Measurements from ENCODE around the gene CDC14A.

Gene CDC14A

DNA sequence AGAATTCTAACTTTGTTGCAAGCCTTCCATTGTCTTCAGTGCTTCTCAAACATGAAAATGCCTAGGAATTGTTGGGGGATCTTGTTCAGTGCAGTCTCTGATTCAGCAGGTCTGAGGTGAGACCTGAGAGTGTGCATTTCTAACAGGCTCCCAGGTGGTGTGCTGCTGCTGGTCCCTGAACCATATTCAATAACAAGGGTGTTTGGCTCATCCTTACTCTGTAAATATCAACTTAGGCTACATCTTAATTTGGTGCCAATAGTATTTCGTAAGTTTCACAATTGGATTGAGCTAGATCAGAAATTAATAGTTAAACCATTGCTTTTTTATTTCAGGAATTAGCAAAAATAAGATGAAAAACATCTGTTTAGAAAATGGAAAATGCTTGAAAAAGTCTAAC is 126.5 kb downstream of the CDC14A start:
- Mint-ChIP-seq H3K27ac (no peak overlapping the region), H3K4me3 (no peak overlapping the region), H3K27me3 (ENCODE audit: low read depth) (no peaks in the 10 kb centered on the region), H3K9me3 (no peaks in the 10 kb centered on the region), H3K36me3 (ENCODE audit: low read depth) (peaks cover 46% of the 10 kb centered on the region), H3K4me1 (ENCODE audit: low read depth) (peaks cover 8% of the 10 kb centered on the region)

DNA sequence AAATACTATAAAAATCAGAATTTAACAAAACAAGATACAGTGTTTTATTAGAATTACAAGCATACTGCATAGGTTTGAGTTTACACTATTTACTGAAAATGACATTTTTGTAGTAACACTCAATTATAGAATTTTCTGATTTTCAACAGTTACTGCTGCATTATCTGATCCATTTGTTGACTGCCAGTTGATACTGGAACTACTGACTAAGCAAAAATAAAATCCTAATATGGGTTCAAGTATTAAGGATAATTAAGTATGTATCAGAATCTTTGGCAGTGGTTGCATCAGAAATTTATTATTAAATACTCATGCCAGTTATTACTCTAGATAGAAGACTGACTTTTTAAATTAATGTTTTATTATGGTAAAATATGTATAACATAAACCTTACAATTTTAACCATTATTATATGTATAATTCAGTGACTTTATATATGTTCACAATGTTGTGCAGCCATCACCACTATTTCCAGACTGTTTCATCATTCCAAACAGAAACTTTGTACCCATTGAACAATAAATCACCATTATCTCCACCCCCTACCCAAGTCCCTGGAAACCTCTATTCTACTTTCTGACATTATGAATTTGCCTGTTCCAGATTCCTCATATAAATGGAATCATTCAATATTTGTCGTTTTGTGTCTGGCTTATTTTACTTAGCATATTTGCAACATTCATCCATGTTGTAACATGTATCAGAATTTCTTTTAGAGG is 127.5 kb downstream of the CDC14A start:
- no peaks in the 10 kb centered on the region for H3K27me3 Mint-ChIP-seq (ENCODE audit: low read depth)
- H3K4me1 Mint-ChIP-seq (ENCODE audit: low read depth): peaks cover 6% of the 10 kb centered on the region
- no peaks in the 10 kb centered on the region for H3K9me3 Mint-ChIP-seq
- no peak overlapping the region for H3K27ac Mint-ChIP-seq
- H3K4me3 Mint-ChIP-seq: no peak overlapping the region
- peaks cover 47% of the 10 kb centered on the region for H3K36me3 Mint-ChIP-seq (ENCODE audit: low read depth)

DNA sequence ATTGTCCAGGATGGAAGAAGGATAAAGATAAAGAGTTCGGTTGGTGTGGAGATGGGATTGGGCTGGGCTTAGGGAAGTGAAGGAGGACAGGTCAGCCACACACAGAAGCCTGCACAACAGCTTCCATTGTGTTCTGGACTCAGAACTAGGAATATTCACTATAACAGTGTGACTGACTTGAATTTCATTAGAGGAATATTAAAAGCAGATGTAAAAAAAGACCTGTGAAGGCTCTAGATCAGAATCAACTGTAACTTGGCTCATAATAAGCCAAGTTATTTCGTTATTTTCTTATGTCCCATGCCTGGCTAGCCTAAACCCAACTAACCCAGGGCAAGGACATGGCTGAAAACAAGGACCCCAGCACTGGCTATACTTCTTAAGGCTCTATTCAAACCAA is 129.0 kb downstream of the CDC14A start:
- Mint-ChIP-seq H3K36me3 (ENCODE audit: low read depth) (peaks cover 44% of the 10 kb centered on the region), H3K27me3 (ENCODE audit: low read depth) (no peaks in the 10 kb centered on the region), H3K4me3 (no peak overlapping the region), H3K9me3 (no peaks in the 10 kb centered on the region), H3K4me1 (ENCODE audit: low read depth) (peaks cover 4% of the 10 kb centered on the region), H3K27ac (no peak overlapping the region)

DNA sequence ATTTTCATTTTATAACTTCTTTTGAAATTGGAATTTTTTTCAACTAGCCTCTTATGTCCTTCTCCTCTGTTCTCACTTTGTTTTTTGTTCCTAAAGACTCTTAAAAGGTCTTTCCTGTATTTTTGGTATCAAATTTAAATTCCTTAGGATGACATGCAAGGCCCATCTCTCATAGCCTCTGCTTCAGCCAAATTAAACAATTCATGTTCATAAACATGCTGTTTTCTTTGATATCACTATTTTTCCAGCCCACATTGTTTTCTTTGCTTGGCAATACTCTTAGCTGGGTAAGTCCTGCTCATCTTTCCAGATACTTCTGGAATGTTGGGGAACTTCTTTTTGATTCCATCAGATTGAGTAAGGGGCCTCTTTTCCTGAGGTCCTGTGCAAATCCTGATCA is 129.9 kb downstream of the CDC14A start:
- Mint-ChIP-seq H3K4me1 (ENCODE audit: low read depth) (peaks cover 4% of the 10 kb centered on the region), H3K36me3 (ENCODE audit: low read depth) (peaks cover 46% of the 10 kb centered on the region), H3K9me3 (no peaks in the 10 kb centered on the region), H3K27me3 (ENCODE audit: low read depth) (no peaks in the 10 kb centered on the region), H3K4me3 (no peak overlapping the region), H3K27ac (no peak overlapping the region)

DNA sequence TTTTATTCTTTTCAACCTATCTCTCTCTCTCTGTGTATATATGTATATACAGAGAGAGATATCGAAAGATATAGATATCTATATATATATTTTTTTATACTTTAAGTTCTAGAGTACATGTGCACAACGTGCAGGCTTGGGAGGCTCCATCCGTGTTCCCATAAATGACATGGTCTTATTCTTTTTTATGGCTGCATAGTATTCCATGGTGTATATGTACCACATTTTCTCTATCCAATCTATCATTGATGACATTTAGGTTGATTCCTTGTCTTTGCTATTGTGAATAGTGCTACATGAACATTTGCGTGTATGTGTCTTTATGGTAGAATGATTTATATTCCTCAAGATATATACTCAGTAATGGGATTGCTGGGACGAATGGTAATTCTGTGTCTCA is 130.4 kb downstream of the CDC14A start:
- Mint-ChIP-seq H3K4me3 (no peak overlapping the region), H3K9me3 (no peaks in the 10 kb centered on the region), H3K4me1 (ENCODE audit: low read depth) (peaks cover 3% of the 10 kb centered on the region), H3K36me3 (ENCODE audit: low read depth) (peaks cover 45% of the 10 kb centered on the region), H3K27me3 (ENCODE audit: low read depth) (no peaks in the 10 kb centered on the region), H3K27ac (no peak overlapping the region)

DNA sequence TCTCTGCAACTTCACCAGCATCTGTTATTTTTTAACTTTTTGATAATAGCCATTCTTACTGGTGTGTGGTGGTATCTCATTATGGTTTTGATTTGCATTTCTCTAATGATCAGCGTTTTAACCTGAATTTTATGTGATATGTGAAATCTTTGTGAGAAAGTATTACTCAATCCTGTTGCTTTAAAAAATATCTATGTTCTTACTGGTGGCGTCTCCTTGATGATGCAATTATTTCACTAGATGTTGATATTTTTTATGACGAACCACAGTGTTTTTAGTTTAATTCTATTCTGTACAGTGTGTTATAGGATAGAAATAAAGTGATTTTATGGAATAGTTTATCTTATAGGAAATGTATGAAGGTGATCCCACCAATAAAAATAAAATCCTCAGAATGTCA is 130.9 kb downstream of the CDC14A start:
- H3K27me3 Mint-ChIP-seq (ENCODE audit: low read depth): no peaks in the 10 kb centered on the region
- H3K36me3 Mint-ChIP-seq (ENCODE audit: low read depth): peaks cover 46% of the 10 kb centered on the region
- peaks cover 3% of the 10 kb centered on the region for H3K4me1 Mint-ChIP-seq (ENCODE audit: low read depth)
- H3K9me3 Mint-ChIP-seq: no peaks in the 10 kb centered on the region
- H3K4me3 Mint-ChIP-seq: no peak overlapping the region
- no peak overlapping the region for H3K27ac Mint-ChIP-seq

DNA sequence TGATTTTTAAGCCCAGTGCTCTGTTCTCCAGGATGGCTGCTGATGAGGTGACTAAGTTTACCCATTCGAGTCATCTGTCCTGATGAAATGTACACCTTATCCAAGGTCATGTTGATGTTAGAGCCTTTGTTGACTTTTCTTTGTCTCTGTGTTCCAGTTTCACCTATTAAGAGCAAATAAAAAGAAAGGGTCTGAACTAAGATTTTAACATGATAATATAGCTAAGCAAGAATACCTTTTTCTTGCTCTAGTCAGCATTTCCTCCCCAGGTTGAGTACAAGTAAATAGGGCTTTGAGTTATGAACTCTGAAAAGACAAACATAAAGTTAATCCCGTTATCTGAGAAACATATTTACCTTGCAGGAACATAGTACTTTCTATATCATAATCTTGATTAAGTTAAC is 133.6 kb downstream of the CDC14A start:
- Mint-ChIP-seq H3K27me3 (ENCODE audit: low read depth) (no peaks in the 10 kb centered on the region), H3K27ac (no peak overlapping the region), H3K4me3 (no peak overlapping the region), H3K36me3 (ENCODE audit: low read depth) (peaks cover 37% of the 10 kb centered on the region), H3K4me1 (ENCODE audit: low read depth) (no peaks in the 10 kb centered on the region), H3K9me3 (no peaks in the 10 kb centered on the region)

DNA sequence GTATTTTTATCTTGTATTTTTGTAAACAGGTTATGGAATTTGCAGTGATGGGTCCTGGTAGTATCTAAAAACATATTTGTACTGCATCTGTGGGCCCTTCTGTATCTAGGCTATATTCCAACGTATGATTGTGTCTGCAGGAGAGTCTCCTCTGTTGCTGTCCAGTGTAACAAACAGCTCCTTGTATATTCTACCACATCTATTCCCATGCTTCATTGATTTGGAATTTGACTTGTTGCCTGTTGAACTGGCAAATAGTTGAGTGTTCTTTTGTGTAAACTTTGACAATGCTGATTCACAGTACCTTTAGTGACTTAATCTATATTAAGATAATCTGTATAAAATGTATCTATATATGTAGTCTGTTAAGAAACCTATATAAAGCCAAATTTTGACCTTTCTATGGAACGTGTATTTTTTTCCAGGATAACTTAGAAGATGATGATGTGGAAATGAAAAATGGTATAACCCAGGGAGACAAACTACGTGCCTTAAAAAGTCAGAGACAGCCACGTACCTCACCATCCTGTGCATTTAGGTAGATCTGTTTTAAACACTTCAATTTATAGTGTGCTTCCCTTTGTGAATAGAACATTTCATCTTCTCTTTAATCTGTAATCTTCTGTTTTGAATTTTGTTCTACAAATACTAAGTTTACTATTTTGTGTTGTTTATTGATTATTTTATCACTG is 142.2 kb downstream of the CDC14A start:
- H3K4me1 Mint-ChIP-seq (ENCODE audit: low read depth): no peaks in the 10 kb centered on the region
- no peaks in the 10 kb centered on the region for H3K27me3 Mint-ChIP-seq (ENCODE audit: low read depth)
- H3K4me3 Mint-ChIP-seq: no peak overlapping the region
- no peak overlapping the region for H3K27ac Mint-ChIP-seq
- H3K36me3 Mint-ChIP-seq (ENCODE audit: low read depth): peaks cover 44% of the 10 kb centered on the region
- H3K9me3 Mint-ChIP-seq: no peaks in the 10 kb centered on the region

DNA sequence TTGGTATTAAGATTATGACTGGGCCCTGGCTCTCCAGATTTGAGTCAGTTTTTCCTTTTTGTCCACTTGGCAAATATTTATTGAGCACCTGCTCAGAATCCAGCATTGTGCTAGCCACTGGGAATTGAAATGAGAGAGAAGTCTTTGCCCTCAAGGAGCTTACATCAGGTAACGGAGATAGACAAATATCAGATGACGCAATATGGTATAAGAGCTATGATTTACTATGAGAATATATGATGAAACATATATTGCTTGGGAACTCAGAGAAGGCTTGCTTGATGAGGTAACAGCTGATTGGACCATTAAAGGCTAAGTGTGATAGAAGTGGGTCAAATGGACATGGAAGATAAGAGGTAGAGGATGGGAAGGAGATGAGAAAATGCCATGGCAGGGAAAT is 144.6 kb downstream of the CDC14A start:
- H3K4me3 Mint-ChIP-seq: no peak overlapping the region
- no peaks in the 10 kb centered on the region for H3K4me1 Mint-ChIP-seq (ENCODE audit: low read depth)
- H3K27ac Mint-ChIP-seq: no peak overlapping the region
- H3K27me3 Mint-ChIP-seq (ENCODE audit: low read depth): no peaks in the 10 kb centered on the region
- no peaks in the 10 kb centered on the region for H3K9me3 Mint-ChIP-seq
- peaks cover 58% of the 10 kb centered on the region for H3K36me3 Mint-ChIP-seq (ENCODE audit: low read depth)

DNA sequence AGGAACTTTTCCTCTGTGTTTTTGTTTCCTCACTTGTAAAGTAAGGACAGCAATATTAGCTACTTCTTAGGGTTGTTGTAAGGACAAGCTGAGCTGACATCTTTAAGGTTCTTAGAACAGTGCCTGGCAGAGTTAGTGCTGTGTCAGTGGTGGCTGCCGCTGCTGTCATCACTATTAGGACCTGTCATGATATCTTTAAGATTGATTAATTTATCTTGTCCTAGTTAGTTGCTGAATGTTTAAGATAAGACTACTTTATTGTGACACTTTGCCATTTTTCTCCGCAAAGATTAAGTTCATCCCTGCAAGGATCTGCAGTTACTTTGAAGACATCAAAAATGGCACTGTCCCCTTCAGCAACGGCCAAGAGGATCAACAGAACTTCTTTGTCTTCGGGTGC is 145.5 kb downstream of the CDC14A start:
- Mint-ChIP-seq H3K9me3 (no peaks in the 10 kb centered on the region), H3K27ac (no peak overlapping the region), H3K27me3 (ENCODE audit: low read depth) (no peaks in the 10 kb centered on the region), H3K4me1 (ENCODE audit: low read depth) (no peaks in the 10 kb centered on the region), H3K4me3 (no peak overlapping the region), H3K36me3 (ENCODE audit: low read depth) (peaks cover 60% of the 10 kb centered on the region)

DNA sequence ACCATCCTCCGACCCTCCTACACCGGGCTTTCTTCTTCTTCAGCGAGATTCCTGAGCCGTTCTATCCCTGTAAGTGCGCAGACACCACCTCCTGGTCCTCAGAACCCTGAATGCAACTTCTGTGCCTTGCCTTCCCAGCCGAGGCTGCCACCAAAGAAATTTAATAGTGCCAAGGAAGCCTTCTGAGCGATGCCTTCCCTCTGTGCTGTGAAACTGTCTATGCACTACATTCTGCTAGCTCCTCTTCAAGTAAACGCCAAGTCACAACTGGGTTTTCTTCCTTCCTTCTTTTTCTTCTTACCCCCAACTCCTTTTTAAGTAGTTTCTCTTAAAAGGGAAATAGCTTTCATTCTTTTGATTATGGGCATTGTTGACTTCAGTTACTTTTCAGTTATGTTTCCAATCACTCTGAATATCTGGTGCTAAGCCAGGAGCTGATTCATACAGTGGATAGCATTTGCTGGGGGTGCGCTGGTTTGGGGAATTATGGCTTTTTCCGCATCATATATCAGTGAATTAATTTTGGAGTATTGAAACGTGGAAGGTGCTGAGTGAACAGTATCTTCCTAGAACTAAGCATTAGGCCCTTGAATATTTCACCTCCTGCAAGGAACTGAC is 147.0 kb downstream of the CDC14A start:
- Mint-ChIP-seq H3K27ac (no peak overlapping the region), H3K4me1 (ENCODE audit: low read depth) (no peaks in the 10 kb centered on the region), H3K4me3 (no peak overlapping the region), H3K9me3 (no peaks in the 10 kb centered on the region), H3K36me3 (ENCODE audit: low read depth) (peaks cover 64% of the 10 kb centered on the region), H3K27me3 (ENCODE audit: low read depth) (no peaks in the 10 kb centered on the region)

DNA sequence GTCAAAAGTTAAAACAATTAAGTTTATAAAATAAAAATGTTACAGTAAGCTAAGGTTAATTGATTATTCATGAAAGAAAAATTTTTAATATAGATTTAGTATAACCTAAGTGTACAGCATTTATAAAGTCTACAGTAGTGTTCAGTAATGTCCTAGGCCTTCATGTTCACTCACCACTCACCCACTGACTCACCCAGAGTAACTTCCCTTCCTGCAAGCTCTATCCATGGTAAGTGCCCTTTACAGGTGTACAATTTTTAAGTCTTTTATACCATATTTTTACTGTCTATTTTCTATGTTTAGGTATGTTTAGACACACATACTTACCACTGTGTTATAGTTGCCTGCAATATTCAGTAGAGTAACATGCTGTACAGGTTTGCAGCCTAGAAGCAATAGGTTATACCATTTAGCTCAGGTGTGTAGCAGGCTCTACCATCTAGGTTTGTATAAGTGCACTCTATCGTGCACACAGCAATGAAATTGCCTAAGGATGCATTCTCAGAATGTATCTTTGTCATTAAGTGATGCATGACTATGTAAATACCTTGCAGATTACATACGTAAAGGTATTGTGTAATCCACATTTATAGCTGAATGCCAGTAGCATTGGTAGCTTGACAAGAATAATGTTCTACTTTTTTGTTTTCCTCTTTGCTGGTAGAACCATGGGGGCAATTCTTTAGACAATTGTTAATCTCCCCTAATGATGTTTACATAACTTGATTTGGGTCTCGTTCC is 149.9 kb downstream of the CDC14A start:
- H3K9me3 Mint-ChIP-seq: no peaks in the 10 kb centered on the region
- H3K36me3 Mint-ChIP-seq (ENCODE audit: low read depth): peaks cover 63% of the 10 kb centered on the region
- no peaks in the 10 kb centered on the region for H3K27me3 Mint-ChIP-seq (ENCODE audit: low read depth)
- H3K4me1 Mint-ChIP-seq (ENCODE audit: low read depth): no peaks in the 10 kb centered on the region
- no peak overlapping the region for H3K4me3 Mint-ChIP-seq
- no peak overlapping the region for H3K27ac Mint-ChIP-seq

DNA sequence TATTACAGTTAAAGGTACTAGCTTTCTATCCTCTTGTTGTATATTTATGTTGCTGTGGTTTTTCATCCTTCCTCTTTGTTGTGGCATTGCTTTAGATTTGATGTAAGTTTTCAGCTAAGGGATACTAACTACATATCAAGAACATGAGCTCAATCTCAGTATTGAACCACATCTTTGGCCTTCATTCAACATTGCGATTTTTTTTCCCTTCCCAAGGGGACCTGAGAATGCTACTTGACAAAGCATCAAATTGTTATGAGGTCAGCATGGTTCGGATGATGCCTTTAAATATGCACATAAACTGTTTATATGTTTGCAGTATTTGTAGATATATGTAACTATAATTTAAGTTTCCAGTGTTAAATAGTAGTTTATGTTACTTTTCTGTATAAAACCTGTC is 153.9 kb downstream of the CDC14A start:
- Mint-ChIP-seq H3K4me3 (no peak overlapping the region), H3K27ac (no peak overlapping the region), H3K4me1 (ENCODE audit: low read depth) (no peaks in the 10 kb centered on the region), H3K9me3 (no peaks in the 10 kb centered on the region), H3K36me3 (ENCODE audit: low read depth) (peaks cover 42% of the 10 kb centered on the region), H3K27me3 (ENCODE audit: low read depth) (no peaks in the 10 kb centered on the region)

DNA sequence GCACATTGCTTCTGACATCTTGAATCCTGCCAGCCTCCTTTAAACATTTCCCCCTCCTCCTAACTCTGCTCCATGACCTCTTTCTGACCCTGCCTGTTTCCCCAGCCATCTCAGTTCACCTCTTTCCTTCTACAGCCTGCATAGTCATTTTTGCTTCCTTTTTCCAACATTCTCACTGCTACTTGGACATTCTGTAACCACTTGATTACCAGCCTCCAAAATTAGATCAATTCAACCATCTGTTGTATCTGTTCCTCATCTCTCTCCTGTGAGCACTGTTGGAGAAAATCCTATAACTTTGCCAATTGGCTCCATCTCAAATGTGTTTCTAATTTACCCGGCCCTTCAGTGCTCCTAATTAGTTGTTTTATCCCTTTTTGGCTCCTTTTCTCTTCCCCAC is 158.1 kb downstream of the CDC14A start:
- H3K9me3 Mint-ChIP-seq: no peaks in the 10 kb centered on the region
- no peaks in the 10 kb centered on the region for H3K27me3 Mint-ChIP-seq (ENCODE audit: low read depth)
- H3K4me3 Mint-ChIP-seq: no peak overlapping the region
- H3K4me1 Mint-ChIP-seq (ENCODE audit: low read depth): no peaks in the 10 kb centered on the region
- H3K27ac Mint-ChIP-seq: no peak overlapping the region
- H3K36me3 Mint-ChIP-seq (ENCODE audit: low read depth): peaks cover 22% of the 10 kb centered on the region

DNA sequence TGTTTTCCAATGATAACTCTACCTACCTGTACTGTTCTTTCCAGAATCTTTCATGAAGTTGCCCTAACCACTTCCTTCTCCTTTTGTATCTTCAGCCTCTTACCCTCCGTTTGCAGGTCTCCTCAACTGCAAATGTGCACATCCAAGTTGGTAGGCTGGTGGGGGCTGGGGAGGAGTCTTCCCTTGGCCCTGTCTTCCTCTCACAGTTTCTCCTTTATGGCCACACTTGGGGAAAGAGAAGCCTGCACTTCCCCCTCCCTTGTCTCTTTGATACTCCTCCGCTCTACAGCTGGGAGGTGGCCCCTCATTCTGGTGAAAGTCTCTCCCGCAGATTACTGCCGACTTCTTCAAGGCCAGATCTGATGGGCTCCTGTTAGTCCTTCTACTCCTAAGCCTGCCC is 158.8 kb downstream of the CDC14A start:
- Mint-ChIP-seq H3K4me1 (ENCODE audit: low read depth) (no peaks in the 10 kb centered on the region), H3K9me3 (no peaks in the 10 kb centered on the region), H3K4me3 (no peak overlapping the region), H3K27ac (no peak overlapping the region), H3K27me3 (ENCODE audit: low read depth) (no peaks in the 10 kb centered on the region), H3K36me3 (ENCODE audit: low read depth) (peaks cover 17% of the 10 kb centered on the region)
